ENCODE results near the gene GNRH2.
"Not testable (repeated sequence)": the region's sequence is repeated elsewhere in the genome, so short reads cannot be mapped to it uniquely, and the experiment has no call there.

The GNRH2 gene

GRCh38 chr20:3044336-3044965 lies 1.0 kb downstream of the GNRH2 start:
- no peak for DNase-seq

- DNase-seq = no peak
Measured at GRCh38 chr20:3045042-3045815, 1.8 kb downstream of the GNRH2 start.

DNA sequence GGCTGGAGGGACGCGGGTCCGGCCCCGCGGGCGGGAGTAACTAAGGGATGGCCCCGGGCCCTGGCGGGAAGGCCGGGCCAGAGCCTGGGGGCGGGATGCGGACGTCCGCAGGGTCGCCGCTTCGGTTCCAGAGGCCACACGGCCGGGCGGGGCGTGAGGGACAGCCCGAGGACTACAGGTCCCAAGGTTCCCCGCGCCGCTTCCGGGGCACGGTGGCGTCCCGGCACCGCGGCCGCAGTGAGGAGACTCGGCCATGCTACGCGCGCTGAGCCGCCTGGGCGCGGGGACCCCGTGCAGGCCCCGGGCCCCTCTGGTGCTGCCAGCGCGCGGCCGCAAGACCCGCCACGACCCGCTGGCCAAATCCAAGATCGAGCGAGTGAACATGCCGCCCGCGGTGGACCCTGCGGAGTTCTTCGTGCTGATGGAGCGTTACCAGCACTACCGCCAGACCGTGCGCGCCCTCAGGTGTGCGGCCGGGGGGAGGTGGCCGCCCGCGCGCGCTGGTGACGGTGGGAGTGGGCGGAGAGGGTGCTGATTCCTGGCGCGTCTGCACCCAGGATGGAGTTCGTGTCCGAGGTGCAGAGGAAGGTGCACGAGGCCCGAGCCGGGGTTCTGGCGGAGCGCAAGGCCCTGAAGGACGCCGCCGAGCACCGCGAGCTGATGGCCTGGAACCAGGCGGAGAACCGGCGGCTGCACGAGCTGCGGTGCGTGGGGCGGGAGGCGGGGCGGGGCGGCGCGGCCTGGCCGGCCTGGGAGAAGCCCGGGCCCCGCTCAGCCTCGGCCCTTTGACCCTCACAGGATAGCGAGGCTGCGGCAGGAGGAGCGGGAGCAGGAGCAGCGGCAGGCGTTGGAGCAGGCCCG lies 2.6 kb downstream of the GNRH2 start, which contains the start of gene MRPS26:
Gene MRPS26, plus strand, starts transcription at position 237 of the 861 bp plus-strand sequence. Its CDS starts 17 bp downstream, at position 254.
- DNase-seq = peak; percentile 58 to 86

- no peak for DNase-seq
Measured at GRCh38 chr20:3046677-3047462, 3.4 kb downstream of the GNRH2 start.

- no peak for DNase-seq
Measured at GRCh38 chr20:3047486-3048419, 4.3 kb downstream of the GNRH2 start.

DNA sequence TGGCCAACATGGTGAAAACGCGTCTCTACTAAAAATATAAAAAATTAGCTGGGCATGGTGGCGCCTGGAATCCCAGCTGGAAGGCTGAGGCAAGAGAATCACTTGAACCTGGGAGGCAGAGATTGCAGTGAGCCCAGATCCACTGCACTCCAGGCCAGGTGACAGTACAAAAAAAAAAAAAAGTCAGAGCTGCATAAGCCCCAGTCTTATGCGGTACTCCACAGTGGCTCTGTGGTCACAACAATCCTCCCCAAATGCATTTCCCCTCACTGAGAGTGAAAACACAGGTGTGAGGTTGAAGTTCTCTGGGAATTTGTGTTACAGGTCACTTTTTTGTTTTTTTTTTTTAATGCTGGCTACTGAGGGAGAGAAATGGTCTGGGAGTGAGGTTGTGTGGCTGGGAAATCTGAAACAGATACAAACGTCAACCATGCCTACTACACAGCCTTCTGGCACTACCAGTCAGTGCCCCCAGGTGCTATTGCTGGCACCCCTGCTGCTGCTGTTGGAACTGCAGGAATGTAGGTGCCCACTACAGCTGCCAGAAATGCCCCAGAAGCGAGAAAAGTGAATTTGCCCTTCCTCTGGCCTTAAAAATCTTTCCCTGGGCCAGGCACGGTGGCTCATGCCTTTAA lies 8.1 kb downstream of the GNRH2 start:
- no peak for DNase-seq

GRCh38 chr20:3059489-3059888 lies 16.1 kb downstream of the GNRH2 start:
- DNase-seq = no peak

- DNase-seq = not testable (repeated sequence)
Measured at GRCh38 chr20:3064119-3064518, 20.7 kb downstream of the GNRH2 start.

DNA sequence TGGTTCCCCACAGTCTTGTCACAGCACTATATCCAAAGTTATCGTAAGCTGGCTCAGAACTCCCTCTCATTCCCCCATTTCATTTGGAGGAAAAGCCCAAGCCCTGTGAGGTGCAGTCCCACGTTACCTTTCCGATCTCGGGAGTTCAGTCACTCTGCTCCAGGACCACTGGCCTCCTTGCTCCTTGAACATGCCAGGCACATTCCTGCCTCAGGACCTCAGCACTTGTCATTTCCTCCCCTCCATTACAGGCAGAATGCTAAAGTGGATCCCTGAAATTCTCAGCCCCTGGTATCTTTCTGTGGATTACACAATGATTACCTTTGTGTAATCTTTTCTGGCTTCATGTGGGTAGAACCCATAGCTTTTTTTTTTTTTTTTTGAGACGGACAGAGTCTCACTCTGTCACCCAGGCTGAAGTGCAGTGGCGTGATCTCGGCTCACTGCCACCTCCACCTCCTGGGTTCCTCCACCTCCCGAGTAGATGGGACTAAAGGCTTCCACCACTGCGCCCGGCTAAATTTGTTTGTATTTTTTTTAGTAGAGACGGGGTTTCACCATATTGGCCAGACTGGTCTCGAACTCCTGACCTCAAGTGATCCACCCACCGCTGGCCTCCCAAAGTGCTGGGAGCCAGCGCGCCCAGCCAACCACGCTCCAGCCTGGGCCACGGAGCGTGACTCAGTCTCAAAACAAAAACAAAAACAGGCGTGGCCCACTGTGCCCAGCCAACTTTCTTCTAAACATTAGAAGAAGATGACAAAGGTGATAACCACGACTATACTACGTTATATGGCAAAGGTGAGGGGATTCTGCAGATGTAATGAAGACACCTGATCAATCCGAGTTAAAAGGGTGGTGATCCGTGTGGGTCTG lies 24.0 kb downstream of the GNRH2 start:
- no peak for DNase-seq

DNA sequence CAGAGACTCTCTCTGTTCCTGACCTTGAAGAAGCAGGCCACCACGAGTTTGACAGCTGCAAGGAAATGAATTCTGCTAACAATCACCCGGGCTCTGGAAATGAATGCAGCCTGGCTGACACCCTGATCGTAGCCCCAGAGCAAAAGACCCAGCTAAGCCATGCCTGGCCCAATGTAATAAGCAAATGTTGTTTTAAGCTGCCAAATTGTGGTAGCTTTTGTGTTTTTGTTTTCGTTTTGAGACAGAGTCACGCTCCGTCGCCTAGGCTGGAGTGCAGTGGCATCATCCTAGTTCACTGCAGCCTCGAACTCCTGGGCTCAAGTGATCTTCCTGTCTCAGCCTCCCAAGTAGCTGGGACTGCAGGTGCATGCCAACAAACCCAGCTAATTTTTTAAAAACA lies 24.7 kb downstream of the GNRH2 start:
- DNase-seq = no peak

- DNase-seq = no peak
Measured at GRCh38 chr20:3068986-3069900, 25.8 kb downstream of the GNRH2 start.

DNA sequence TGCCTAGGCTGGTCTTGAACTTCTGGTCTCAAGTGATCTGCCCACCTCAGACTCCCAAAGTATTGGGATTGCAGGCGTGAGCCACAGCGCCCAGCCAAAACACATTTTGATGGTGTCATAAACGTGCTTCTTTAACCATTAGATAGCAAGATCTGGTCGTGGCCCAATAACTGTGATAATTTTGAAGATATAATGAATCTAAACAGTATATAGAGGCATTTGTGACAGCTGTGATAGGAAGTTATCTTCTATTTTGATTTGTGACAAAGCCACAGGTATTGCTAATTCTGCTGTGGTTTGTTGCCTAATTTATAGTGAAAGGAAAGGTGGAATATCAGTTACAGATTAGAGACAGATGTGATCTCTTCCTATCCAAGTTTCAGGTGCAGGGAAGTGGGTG lies 27.3 kb downstream of the GNRH2 start:
- DNase-seq = no peak

DNA sequence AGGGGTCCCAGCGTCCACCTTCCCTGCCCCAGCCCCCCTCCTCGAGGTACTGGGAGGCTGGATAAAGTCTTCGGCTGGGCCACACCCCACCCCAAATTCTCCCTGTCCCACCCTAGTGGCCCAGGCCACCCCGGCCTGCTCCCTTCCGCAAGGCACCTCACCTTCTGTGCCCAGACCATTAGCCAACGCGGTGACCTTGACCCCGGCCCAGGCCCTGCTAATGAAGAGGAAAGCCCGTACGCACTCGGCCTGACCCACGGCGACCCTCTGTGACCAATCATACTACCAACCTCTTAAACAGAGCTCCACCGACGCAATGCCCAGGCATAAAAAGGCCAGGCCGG lies 27.8 kb downstream of the GNRH2 start:
- no peak for DNase-seq

GRCh38 chr20:3071610-3072529 lies 28.4 kb downstream of the GNRH2 start, which contains the start of gene OXT:
Gene OXT, plus strand, starts transcription at chr20:3071620. Its CDS starts 36 bp downstream, at chr20:3071656.
- DNase-seq = no peak

GRCh38 chr20:3072530-3073250 lies 29.3 kb downstream of the GNRH2 start:
- no peak for DNase-seq

DNA sequence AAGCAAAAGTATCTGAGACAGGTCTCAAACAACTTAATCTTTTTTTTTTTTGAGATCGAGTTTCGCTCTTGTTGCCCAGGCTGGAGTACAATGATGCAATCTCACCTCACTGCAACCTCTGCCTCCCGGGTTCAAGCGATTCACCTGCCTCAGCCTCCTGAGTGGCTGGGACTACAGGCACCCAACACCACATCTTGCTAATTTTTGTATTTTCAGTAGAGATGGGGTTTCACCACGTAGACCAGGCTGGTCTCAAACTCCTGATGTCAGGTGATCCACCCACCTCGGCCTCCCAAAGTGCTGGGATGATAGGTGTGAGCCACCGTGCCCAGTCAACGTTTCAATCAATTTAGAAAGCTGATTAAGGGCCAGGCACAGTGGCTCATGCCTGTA lies 29.8 kb downstream of the GNRH2 start:
- DNase-seq = not testable (repeated sequence)

DNA sequence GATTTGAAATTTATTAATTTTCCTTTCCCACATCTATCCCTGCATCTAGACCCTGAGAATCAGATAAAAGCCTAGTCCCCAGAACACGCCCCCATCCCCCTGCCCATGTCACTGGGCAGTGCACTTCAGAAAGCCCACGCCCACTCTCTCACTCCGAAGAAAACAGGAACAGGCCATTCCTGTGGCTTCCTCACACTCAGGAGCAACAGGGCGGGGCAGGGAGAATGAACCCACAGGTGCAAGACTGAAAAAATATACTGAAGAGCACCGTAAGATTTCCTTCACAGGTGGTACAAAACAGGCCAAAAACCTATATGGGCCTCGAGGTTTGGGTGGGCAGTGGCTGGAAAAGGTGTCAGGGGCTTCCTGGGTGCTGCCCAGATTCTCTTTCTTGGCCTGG lies 31.4 kb downstream of the GNRH2 start:
- no peak for DNase-seq
